ENCODE data around the gene HMGCS2. TPM values are rescaled to one million over a fixed set of nuclear protein-coding genes. Genes with fewer than 3 reads are reported as not detected.
A peak's percentile ranks its signal among the peaks of the same experiment; 100 is the strongest.
"Not testable (repeated sequence)": the region's sequence is repeated elsewhere in the genome, so short reads cannot be mapped to it uniquely, and the experiment has no call there.

The HMGCS2 gene
- total RNA-seq, 1 experiment from 2014 or later, result not detected

DNA sequence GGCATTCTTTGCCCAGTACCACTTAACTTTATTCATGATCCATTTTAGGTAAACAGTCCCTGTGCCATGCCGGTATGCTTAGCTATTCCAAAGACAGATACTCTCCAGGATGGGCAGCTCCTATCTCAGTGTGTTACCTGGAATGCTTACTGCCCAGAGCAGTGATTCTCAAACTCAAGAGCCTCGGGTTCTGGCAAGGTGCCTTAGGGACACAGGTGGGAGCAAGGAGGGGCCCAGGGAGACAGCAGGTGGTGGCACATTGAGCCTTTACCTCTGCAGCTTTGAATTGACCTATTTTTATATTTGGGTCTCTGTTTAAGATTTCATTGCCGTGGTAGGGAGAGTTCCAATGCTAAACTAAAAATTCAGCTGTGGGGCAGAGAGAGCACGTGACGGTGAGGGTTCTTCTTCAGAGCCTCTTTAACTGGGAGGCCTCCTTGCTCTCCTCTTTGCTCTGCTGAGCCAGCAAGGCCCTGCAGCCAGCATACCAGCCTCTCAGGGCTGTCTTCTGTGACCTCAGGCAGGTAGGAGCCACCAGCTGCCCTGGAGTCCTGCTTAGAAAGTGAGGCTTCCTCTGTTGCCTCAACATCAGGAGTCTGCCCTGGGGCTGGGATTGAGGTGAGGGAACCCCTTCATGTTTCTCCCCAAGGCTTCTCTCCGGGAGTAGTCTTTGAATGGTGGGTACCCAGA, 36.8 kb downstream of the HMGCS2 start:
- DNase-seq (ENCODE audit: low spot score), result no peak

- DNase-seq (ENCODE audit: low spot score), result no peak
These were observed 37.6 kb downstream of the HMGCS2 start for GRCh38 chr1:119731060-119731459.

DNA sequence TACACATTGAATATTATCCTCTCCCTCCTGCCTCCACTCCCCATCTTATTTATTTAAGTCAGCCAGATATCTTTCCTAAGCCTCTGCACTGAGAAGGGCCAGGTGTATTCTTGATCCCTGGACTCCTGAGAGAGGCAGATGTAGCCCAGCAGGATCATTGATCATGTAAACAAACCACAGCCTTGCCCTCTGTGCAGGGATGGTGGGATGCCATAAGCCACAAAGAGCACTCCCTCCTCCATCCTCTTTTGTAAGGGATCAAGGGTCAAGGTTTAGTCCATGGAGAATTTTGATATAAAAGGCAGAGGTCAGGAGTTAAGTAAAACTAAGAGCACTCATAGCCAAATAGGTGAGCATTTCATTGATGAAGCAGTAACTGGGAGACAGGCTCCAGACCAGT, 39.7 kb downstream of the HMGCS2 start:
- DNase-seq (ENCODE audit: low spot score), result no peak

DNA sequence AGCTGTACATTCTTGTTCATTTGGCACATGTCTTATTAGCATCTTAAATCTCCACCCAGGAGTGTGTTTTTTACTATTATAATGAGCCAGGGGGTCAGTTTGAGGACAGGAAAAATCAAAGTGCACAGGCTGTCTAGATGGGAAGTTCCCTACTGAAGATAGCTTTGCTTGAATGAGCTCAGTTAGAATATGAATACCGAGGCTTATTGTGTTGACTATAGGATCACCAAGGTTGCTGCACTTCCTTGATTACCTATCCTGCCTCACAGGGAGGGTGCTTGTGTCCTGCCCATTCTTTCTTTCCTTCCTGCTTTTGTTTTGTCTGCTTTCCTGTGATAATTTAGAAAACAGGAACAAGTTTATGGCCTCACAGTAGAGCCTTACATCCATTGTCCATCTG, 40.7 kb downstream of the HMGCS2 start:
- DNase-seq (ENCODE audit: low spot score), result no peak

DNA sequence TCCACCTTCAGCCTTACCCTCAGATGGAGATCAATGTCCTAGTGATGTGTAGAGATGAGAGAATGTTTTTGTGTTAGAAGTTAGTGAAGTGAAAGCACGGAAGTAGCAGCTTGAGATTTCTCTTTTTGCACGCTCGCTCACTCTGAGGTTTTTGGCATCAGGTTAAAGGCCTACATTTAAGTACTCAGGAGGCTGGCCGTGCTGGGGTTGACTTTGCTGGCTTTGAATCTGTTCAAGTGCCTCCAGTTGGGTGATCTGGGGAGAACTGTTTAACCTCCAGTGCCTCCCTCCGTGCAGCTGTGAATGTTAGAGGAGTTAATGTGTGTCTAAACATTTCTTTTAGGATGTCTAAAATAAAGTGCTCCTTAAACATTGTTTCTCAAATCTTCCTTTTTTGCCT, 43.1 kb downstream of the HMGCS2 start:
- no peak for DNase-seq (ENCODE audit: low spot score)

- no peak for DNase-seq (ENCODE audit: low spot score)
These were observed 44.0 kb downstream of the HMGCS2 start for GRCh38 chr1:119724611-119725218.

- no peak for DNase-seq (ENCODE audit: low spot score)
These were observed 46.8 kb downstream of the HMGCS2 start for GRCh38 chr1:119721896-119722295.

DNA sequence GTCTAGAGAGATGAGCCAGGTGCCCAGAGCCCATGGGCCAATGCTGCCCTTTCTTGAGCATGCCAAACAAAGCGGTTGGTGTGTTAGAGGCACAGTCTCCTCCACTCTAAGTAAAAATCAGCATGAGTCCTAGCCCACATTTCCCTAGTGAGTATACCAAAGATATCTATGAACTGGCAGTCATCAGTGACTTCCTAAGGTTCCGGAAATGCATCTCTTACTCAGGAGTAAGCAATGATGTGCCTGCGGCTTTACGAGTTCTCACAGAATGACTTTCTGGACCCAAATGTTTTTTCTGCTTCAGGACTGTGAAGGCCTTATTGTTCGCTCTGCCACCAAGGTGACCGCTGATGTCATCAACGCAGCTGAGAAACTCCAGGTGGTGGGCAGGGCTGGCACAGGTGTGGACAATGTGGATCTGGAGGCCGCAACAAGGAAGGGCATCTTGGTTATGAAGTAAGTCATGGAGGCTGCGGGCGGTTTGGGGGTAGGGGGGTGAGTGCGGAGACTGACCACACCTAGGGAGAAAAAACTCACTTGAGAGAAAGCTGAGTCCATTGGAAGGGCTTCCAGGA, 47.8 kb downstream of the HMGCS2 start:
- no peak for DNase-seq (ENCODE audit: low spot score)

DNA sequence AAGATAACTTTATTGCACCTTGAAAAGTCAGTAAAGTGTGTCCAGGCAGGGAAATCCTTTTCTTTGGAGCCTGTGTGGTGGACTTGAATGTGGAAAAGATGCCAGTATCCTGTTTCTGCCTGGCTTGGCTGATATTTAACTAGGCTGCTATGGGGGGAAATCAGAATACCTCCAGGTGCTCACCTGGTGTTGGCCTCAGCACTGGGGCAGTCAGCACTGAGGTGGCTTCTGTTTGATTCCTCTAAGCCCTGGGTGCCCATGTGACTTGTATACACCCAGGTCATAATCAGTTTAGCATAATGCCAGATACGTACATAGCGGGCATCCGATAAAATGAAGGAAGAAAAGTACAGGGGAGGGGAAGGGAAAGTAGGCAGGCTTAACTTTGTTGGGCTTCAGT, 49.7 kb downstream of the HMGCS2 start:
- no peak for DNase-seq (ENCODE audit: low spot score)

- no peak for DNase-seq (ENCODE audit: low spot score)
These were observed 50.3 kb downstream of the HMGCS2 start for GRCh38 chr1:119718409-119718808.

- no peak for DNase-seq (ENCODE audit: low spot score)
These were observed 53.2 kb downstream of the HMGCS2 start for GRCh38 chr1:119715542-119715941.

- no peak for DNase-seq (ENCODE audit: low spot score)
These were observed 54.1 kb downstream of the HMGCS2 start for GRCh38 chr1:119714583-119714982.

- no peak for DNase-seq (ENCODE audit: low spot score)
These were observed 54.8 kb downstream of the HMGCS2 start for GRCh38 chr1:119713749-119714456.

DNA sequence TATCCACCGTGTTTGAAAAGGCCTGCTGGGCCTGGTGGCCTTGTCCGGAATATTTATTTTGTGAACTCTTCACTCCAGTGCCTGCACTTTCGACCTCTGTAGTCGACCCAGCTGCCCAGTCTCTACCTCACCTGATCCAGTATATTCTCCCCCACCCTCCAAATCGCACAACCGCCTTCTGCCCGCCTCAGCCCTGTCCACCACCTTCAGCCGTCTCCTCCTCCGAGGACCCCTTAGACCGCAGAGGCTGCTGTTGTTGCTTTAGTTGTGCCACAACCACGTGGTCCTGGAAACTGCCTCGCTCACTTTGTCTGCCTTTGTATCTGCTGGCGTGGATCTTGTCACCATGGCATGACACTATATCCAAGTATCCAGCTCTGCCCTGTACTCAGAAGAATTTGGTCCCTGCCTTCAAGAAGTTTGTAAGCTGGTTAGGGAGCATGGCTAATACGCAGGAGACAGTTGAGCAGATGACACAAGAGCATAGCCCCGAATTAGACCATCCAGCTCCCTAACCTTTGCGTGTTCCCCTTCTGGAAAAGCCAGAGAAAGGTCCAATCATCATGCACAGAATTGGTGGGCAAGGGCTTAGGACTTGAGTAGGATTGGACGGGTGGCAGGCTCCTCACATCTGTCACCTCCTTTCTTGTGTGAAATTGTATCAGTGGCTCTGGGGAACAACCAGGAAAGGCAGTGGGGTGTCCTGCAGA, 55.5 kb downstream of the HMGCS2 start:
- no peak for DNase-seq (ENCODE audit: low spot score)

- DNase-seq (ENCODE audit: low spot score), result peak; percentile 56
These were observed 56.2 kb downstream of the HMGCS2 start for GRCh38 chr1:119712342-119713038.

DNA sequence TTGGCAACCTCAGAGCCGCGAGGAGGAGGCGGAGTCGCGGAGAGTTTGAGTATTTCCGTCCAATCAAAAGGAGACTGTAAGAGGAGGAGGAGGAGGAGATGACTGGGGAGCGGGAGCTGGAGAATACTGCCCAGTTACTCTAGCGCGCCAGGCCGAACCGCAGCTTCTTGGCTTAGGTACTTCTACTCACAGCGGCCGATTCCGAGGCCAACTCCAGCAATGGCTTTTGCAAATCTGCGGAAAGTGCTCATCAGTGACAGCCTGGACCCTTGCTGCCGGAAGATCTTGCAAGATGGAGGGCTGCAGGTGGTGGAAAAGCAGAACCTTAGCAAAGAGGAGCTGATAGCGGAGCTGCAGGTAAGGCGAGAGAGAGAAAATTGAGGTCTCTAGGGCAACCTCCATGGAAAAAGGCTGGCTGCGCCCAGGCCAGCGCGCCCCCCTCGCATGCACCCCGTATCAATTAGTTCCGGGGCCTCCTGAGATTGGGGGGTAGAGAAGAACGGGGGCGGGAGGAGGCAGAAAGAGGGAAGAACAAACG, 56.8 kb downstream of the HMGCS2 start, which contains the start of gene PHGDH:
PHGDH (plus strand) TSS at position 131 of the 538 bp plus-strand sequence; CDS start at position 220, 89 bp downstream.
- peak; percentile 87 for DNase-seq (ENCODE audit: low spot score)

- DNase-seq (ENCODE audit: low spot score), result not testable (repeated sequence)
These were observed 57.3 kb downstream of the HMGCS2 start for GRCh38 chr1:119711356-119711803.

GRCh38 chr1:119706599-119706998, 62.1 kb downstream of the HMGCS2 start:
- DNase-seq (ENCODE audit: low spot score), result not testable (repeated sequence)

DNA sequence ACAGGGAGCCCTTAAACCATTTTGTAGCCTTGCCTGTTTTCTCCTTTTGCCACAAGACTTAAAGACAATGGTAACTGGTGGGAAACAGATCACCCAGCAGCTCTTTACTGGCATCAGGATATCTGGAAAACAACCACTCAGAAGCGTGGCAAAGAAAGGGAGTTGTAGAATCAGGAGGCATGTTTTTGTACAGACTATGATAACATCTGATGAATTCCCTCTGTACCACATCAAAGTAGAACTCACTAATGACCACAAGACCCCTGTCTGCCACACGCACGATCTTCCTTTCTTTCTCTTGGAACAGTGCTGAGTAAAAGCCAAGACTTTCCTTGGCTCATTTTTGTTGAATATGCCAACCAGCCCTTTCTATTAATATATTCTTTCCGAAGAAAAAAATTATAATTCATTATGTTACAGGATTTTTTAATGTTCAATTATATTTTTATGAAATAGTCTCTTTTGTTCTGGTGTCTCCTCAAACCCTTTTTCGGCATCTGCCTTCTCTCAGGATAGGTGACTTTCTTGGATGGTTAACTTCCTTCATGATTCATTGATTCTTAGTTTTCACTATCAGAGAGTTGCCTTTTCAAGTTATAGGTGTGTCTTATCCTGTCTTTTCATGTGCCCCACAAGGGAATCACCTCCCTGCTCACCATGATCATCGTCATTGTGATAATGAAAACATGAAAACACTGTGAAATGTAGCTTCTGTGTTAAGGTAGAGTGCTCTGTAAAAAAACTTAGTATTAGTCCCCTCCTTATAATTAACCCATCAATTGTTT, 64.8 kb downstream of the HMGCS2 start:
- DNase-seq (ENCODE audit: low spot score), result no peak

- peak; percentile 54 for DNase-seq (ENCODE audit: low spot score)
These were observed 66.3 kb downstream of the HMGCS2 start for GRCh38 chr1:119702384-119702783.

Measured in A172 (cell line).